HG03520 (cell line): ENCODE measurements around the gene HARBI1.

Experiments
- ATAC-seq: cut with Tn5 transposase; IDR thresholded peaks from one replicate; pipeline ENCODE4 v1.9.1; 2021; ENCODE audit warnings: mild to moderate bottlenecking, moderate library complexity; ENCODE audit not compliant: unreplicated experiment

The HARBI1 gene

DNA sequence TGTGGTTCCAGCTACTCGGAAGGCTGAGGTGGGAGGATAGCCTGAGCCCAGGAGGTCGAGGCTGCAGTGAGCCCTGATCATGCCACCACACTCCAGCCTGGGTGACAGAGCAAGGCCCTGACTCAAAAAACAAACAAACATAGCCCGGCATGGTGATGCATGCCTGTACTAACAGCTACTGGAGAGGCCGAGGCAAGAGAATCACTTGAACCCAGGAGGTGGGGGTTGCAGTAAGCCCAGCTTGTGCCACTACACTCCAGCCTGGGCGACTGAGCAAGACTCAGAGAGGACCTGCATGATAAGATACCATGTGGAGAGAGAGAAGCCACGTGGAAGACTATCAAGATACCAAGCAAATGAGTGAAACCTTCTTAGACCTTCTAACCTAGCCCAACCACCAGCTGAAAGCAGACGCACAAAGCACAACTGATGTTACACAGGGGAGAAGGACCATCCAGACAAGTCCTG is 59.3 kb downstream of the HARBI1 start:
- ATAC-seq: no peak

DNA sequence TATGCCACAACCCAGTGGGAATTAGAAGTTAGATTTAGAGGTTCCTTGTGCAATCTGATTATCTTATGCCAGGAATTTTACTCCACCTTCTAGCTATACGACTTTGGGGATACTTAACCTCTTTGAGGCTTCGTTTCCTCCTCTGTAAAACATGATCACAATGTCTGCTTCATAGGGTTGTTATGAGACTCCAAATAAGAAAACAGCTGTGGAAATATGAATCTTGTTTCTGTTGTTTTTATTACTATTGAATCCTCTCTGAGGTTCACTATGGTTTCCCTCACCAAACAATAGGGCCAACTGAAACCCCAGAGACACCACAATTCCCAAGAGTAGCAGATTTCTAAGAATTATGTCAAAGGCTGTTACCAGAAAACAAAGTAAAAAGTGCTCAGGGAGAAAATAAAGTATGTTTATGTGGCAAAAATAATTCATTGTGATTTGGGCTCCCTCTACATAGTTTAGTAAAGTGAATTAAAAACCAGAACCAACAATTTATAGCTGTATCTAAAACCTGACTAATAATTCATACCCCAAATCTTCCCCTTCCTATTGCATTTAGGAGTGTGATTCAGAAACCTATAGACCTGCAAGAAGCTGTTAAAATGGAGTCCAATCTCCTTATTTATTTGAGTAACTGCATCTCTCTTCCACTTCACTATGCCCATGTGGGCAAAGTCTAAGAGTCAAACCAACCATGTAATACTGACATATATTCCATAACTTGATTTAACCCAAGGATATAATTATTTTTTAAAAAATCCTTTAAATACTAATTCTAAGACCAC is 61.6 kb downstream of the HARBI1 start:
- ATAC-seq: no peak

DNA sequence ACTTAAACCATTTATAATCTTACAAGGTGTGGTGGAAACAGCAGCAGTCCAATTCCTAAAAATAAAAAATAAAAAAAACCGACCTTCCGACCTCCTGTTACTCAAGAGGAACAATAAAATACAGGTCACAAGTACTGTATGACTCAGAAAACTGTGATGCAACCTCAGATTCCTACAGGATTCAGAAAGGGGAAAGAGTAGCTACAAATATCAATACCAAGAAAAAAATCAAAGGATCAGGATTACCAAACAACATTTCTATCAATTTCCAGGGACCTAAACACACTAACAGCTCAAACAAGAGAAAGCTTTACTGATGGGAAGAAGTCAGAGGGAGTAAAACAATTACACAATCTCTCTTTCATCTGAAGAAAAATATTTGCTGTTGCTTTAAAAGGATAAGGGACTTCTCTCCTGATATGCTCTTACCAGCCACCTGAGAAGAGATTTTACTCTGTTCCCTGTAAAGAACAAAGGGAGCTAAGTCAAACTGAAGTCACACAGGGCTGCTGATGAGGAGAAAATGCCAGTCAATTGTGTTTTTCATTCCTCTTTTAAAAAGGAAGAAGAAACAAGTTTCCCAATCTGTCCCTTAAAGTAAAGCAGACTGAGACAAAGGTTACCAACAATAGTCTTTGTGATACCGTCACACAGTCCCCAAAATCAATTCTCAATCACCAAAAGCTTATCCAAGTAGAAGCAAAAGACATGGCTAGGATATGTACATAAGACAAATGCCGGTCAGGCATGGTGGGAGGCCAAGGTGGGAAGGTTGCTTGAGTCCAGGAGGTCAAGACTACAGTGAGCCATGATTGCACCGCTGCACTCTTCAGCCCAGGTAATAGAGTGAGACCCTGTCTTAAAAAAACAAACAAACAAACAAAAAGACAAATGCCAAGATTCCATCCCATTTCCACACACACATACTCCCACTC is 62.5 kb downstream of the HARBI1 start:
- no peak for ATAC-seq

DNA sequence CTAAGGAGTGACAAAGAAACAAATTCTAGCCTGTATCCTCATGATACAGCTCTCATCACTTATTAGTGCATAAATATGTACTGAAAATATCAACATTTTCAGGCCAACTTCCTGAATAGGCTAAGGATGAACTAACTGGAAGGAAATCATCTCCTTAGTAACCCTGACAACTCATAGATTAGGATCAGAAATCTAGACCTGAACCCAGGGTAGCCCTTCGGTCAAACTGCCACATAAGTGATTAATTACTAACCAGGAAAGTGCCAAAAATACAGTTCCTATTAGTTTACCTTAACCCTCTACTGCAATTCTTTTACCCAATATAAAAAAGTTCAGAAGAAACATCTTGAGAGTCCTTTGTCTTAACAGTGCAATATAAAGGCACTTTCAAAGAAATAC is 63.2 kb downstream of the HARBI1 start:
- no peak for ATAC-seq
